Measurements from ENCODE around the gene CCSER2. TPM values are rescaled to one million over a fixed set of nuclear protein-coding genes. Genes with fewer than 3 reads are reported as not detected.

Gene CCSER2
- polyA plus RNA-seq, 1 of the 3 experiments (the other 2 are of a cell fraction) = 8.5 TPM

DNA sequence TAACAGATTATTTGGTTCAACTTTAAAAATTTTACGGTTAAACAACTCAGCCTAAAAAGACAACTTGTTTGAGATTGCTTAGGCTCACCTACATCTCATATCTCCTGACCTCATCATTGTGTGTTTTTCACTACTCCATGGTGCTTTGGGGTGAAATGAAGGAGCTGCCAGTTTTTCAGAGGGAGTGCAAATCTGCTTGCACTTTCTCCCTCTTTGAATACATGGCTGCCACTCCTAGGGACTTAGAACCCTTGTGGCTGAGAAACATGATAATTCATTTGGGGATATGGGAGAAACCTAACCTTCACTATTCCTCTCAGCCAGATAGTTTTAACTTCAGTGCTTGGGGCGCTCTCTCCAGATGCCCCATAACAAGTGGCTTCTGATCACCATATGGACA lies 2.7 kb downstream of the CCSER2 start:
- peak overlapping the region; percentile 34; the same call in 1 of the 2 replicates for H3K4me2 ChIP-seq
- POLR2A ChIA-PET = no interaction called here
- peaks cover 64% of the 10 kb centered on the region for H4K20me1 ChIP-seq (ENCODE audit: insufficient read depth)
- no peak overlapping the region for H3K9ac ChIP-seq
- 89% methylated on average over 2 of the region's 2 CpGs for WGBS (ENCODE audit: low lambda C conversion rate)
- peaks cover 20 to 22% of the 10 kb centered on the region in 2 experiments; a peak in 3 of 4 replicates for H3K4me1 ChIP-seq (ENCODE audit: control insufficient read depth in 1 of 2, insufficient read depth in 2 of 2, low read depth in 1 of 2, low read length in 1 of 2)
- H3K4me3 ChIP-seq (ENCODE audit: low read depth in 2 of 2, low read length in 1 of 2) = peak overlapping the region in 1 of 2 experiments; percentile 35; a peak in 2 of 4 replicates
- DNase-seq = no peak
- no peak overlapping the region for H3K27ac ChIP-seq (ENCODE audit: low read depth in 2 of 2, low read length in 1 of 2)
- no peak for TF ChIP-seq MEF2A (IDR thresholded peaks at IDR 0.05; ENCODE audit: borderline replicate concordance, low read depth)
- TF ChIP-seq CTCF (IDR thresholded peaks at IDR 0.05) = no peak
- TF ChIP-seq, protein P1, sequence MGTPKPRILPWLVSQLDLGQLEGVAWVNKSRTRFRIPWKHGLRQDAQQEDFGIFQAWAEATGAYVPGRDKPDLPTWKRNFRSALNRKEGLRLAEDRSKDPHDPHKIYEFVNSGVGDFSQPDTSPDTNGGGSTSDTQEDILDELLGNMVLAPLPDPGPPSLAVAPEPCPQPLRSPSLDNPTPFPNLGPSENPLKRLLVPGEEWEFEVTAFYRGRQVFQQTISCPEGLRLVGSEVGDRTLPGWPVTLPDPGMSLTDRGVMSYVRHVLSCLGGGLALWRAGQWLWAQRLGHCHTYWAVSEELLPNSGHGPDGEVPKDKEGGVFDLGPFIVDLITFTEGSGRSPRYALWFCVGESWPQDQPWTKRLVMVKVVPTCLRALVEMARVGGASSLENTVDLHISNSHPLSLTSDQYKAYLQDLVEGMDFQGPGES (IDR thresholded peaks at IDR 0.05; ENCODE audit: low read depth, low read length) = no peak
- TF ChIP-seq POLR2AphosphoS5 (IDR thresholded peaks at IDR 0.05; ENCODE audit: low read depth, low read length) = no peak
- TF ChIP-seq RCOR1 (IDR thresholded peaks at IDR 0.05; ENCODE audit: low read length) = no peak
- TF ChIP-seq, protein P2, sequence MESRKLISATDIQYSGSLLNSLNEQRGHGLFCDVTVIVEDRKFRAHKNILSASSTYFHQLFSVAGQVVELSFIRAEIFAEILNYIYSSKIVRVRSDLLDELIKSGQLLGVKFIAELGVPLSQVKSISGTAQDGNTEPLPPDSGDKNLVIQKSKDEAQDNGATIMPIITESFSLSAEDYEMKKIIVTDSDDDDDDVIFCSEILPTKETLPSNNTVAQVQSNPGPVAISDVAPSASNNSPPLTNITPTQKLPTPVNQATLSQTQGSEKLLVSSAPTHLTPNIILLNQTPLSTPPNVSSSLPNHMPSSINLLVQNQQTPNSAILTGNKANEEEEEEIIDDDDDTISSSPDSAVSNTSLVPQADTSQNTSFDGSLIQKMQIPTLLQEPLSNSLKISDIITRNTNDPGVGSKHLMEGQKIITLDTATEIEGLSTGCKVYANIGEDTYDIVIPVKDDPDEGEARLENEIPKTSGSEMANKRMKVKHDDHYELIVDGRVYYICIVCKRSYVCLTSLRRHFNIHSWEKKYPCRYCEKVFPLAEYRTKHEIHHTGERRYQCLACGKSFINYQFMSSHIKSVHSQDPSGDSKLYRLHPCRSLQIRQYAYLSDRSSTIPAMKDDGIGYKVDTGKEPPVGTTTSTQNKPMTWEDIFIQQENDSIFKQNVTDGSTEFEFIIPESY (IDR thresholded peaks at IDR 0.05; ENCODE audit: borderline replicate concordance, low read depth) = no peak
- no peak for TF ChIP-seq FOXM1 (IDR thresholded peaks at IDR 0.05; ENCODE audit: low read depth)
- TF ChIP-seq, protein P3, sequence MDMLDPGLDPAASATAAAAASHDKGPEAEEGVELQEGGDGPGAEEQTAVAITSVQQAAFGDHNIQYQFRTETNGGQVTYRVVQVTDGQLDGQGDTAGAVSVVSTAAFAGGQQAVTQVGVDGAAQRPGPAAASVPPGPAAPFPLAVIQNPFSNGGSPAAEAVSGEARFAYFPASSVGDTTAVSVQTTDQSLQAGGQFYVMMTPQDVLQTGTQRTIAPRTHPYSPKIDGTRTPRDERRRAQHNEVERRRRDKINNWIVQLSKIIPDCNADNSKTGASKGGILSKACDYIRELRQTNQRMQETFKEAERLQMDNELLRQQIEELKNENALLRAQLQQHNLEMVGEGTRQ (IDR thresholded peaks at IDR 0.05; ENCODE audit: borderline replicate concordance, low read depth, low read length) = no peak
- no peak for TF ChIP-seq MAX (IDR thresholded peaks at IDR 0.05; ENCODE audit: low read depth)
- TF ChIP-seq YY1 (IDR thresholded peaks at IDR 0.05; ENCODE audit: low read depth) = no peak
- no peak for TF ChIP-seq EZH2phosphoT487 (IDR thresholded peaks at IDR 0.05; ENCODE audit: borderline replicate concordance, low read depth)
- no peak for TF ChIP-seq FOXJ3 (CRISPR knock-in tag; IDR thresholded peaks at IDR 0.05)
- TF ChIP-seq, protein P4, sequence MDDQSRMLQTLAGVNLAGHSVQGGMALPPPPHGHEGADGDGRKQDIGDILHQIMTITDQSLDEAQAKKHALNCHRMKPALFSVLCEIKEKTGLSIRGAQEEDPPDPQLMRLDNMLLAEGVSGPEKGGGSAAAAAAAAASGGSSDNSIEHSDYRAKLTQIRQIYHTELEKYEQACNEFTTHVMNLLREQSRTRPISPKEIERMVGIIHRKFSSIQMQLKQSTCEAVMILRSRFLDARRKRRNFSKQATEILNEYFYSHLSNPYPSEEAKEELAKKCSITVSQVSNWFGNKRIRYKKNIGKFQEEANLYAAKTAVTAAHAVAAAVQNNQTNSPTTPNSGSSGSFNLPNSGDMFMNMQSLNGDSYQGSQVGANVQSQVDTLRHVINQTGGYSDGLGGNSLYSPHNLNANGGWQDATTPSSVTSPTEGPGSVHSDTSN (IDR thresholded peaks at IDR 0.05) = no peak
- no peak for TF ChIP-seq NFIC (IDR thresholded peaks at IDR 0.05; ENCODE audit: borderline replicate concordance)
- TF ChIP-seq GABPA (IDR thresholded peaks at IDR 0.05; ENCODE audit: low read depth) = no peak
- no peak for TF ChIP-seq MXI1 (IDR thresholded peaks at IDR 0.05; ENCODE audit: low read depth, low read length)
- TF ChIP-seq SIN3A (IDR thresholded peaks at IDR 0.05; ENCODE audit: borderline replicate concordance, low read depth, low read length) = no peak
- no peak for TF ChIP-seq USF1 (IDR thresholded peaks at IDR 0.05; ENCODE audit: borderline replicate concordance, low read depth)
- TF ChIP-seq TCF12 (IDR thresholded peaks at IDR 0.05) = no peak
- no peaks in the 10 kb centered on the region for H3K9me3 ChIP-seq
- H3K36me3 ChIP-seq (replicated peaks in 1 of 2; ENCODE audit: control insufficient read depth in 1 of 2, insufficient read depth in 2 of 2, low read length in 1 of 2) = no peaks in the 10 kb centered on the region
- peaks cover 6% of the 10 kb centered on the region for H3F3A ChIP-seq (replicated peaks; ENCODE audit: insufficient read depth)
- CTCF ChIA-PET = interaction anchor here (0.6 kb wide), 1 partner anchor 36 kb away, joined by 4 read pairs; no protein-coding TSS in a partner anchor
- no peaks in the 10 kb centered on the region for H3K27me3 ChIP-seq (ENCODE audit: insufficient read depth)
- no peaks in the 10 kb centered on the region for H3K9me2 ChIP-seq
- H2AFZ ChIP-seq (ENCODE audit: low read depth) = no peak overlapping the region
- H3K79me2 ChIP-seq (ENCODE audit: insufficient read depth) = peaks cover 71% of the 10 kb centered on the region

Data from SK-N-SH (cell line).